Panc1 (cell line): Measurements from ENCODE around the gene LGALS1.

Experiments
- CTCF ChIP-seq: fragments of 450-650 bp; IDR thresholded peaks from 2 replicates; pipeline ENCODE4 v1.5.1; 2017; ENCODE audit warnings: mild to moderate bottlenecking
- POLR2AphosphoS5 ChIP-seq: IDR thresholded peaks from 2 replicates; pipeline ENCODE4 v1.6.1; 2012; ENCODE audit warnings: mild to moderate bottlenecking, low read depth, low read length, moderate library complexity
- SIN3A ChIP-seq: IDR thresholded peaks from 2 replicates; pipeline ENCODE4 v1.6.1; 2012; ENCODE audit warnings: low read depth, mild to moderate bottlenecking, low read length, moderate library complexity, borderline replicate concordance; ENCODE audit not compliant: insufficient read depth
- TCF7L2 ChIP-seq: IDR thresholded peaks from 2 replicates; pipeline ENCODE4 v1.6.1; 2011; ENCODE audit warnings: mild to moderate bottlenecking, low read depth, low read length, inconsistent platforms

- TF ChIP-seq CTCF (no peak), SIN3A (no peak), TCF7L2 (no peak), POLR2AphosphoS5 (no peak)
These were observed 34.0 kb downstream of the LGALS1 start for GRCh38 chr22:37709445-37709765.
